H9 (cell line): ENCODE measurements around the gene PDPK1. TPM values are rescaled to one million over a fixed set of nuclear protein-coding genes. Genes with fewer than 3 reads are reported as not detected.
"Not testable (repeated sequence)": the region's sequence is repeated elsewhere in the genome, so short reads cannot be mapped to it uniquely, and the experiment has no call there.

Experiments
- DNase-seq: peaks from one replicate; pipeline ENCODE4 v3.0.0-alpha.2; 2017
- H2AFZ ChIP-seq: one replicate; pipeline ENCODE4 v1.6.1; 2013; ENCODE audit warnings: mild to moderate bottlenecking, low read length, control low read depth, moderate library complexity
- H2AK5ac ChIP-seq: 2 replicates; pipeline ENCODE4 v1.6.1; 2013; ENCODE audit warnings: low read length, control low read depth, mixed read lengths; ENCODE audit not compliant: insufficient read length
- H2BK120ac ChIP-seq: one replicate; pipeline ENCODE4 v1.6.1; 2013; ENCODE audit warnings: low read depth, mild to moderate bottlenecking, low read length, control low read depth, inconsistent platforms; ENCODE audit not compliant: poor library complexity, severe bottlenecking
- H2BK12ac ChIP-seq: 2 replicates; pipeline ENCODE4 v1.6.1; 2013; ENCODE audit warnings: low read length, control low read depth, mixed read lengths, low read depth; ENCODE audit not compliant: insufficient read length
- H2BK15ac ChIP-seq: 2 replicates; pipeline ENCODE4 v1.6.1; 2013; ENCODE audit warnings: low read depth, low read length, control low read depth
- H2BK20ac ChIP-seq: one replicate; pipeline ENCODE4 v1.6.1; 2013; ENCODE audit warnings: low read depth, mild to moderate bottlenecking, low read length, control low read depth, inconsistent platforms; ENCODE audit not compliant: poor library complexity, severe bottlenecking
- H2BK5ac ChIP-seq: 2 replicates; pipeline ENCODE4 v1.6.1; 2013; ENCODE audit warnings: low read length, control low read depth, mixed read lengths; ENCODE audit not compliant: insufficient read length
- H3K14ac ChIP-seq: 2 replicates; pipeline ENCODE4 v1.6.1; 2013; ENCODE audit warnings: low read length, control low read depth; ENCODE audit not compliant: insufficient read depth
- H3K18ac ChIP-seq: 2 replicates; pipeline ENCODE4 v1.6.1; 2013; ENCODE audit warnings: low read depth, mild to moderate bottlenecking, mixed read lengths, low read length, control low read depth; ENCODE audit not compliant: insufficient read length
- H3K23ac ChIP-seq: 2 replicates; pipeline ENCODE4 v1.6.1; 2013; ENCODE audit warnings: low read length, control low read depth, mixed read lengths, low read depth; ENCODE audit not compliant: insufficient read length
- H3K23me2 ChIP-seq: 2 replicates; pipeline ENCODE4 v1.6.1; 2013; ENCODE audit warnings: low read depth, mild to moderate bottlenecking, mixed read lengths, low read length, control low read depth; ENCODE audit not compliant: insufficient read length, poor library complexity, severe bottlenecking
- H3K27ac ChIP-seq: 2 replicates; pipeline ENCODE4 v1.5.1; 2013; ENCODE audit warnings: low read length, control low read depth, mixed read lengths, low read depth; ENCODE audit not compliant: insufficient read length
- H3K27me3 ChIP-seq: 2 replicates; pipeline ENCODE4 v1.6.1; 2013; ENCODE audit warnings: low read length, control low read depth, inconsistent platforms; ENCODE audit not compliant: insufficient read depth
- H3K4ac ChIP-seq: 2 replicates; pipeline ENCODE4 v1.6.1; 2013; ENCODE audit warnings: low read depth, mild to moderate bottlenecking, control low read depth, inconsistent platforms, low read length, moderate library complexity
- H3K4me1 ChIP-seq: 2 replicates; pipeline ENCODE4 v1.6.1; 2013; ENCODE audit warnings: low read length, control low read depth, inconsistent platforms; ENCODE audit not compliant: insufficient read depth
- H3K4me2 ChIP-seq: 2 replicates; pipeline ENCODE4 v1.6.1; 2013; ENCODE audit warnings: low read length, control low read depth, mixed read lengths; ENCODE audit not compliant: insufficient read length, insufficient read depth
- H3K56ac ChIP-seq: 2 replicates; pipeline ENCODE4 v1.6.1; 2013; ENCODE audit warnings: low read depth, mild to moderate bottlenecking, mixed read lengths, low read length, control low read depth; ENCODE audit not compliant: insufficient read length
- H3K79me1 ChIP-seq: 2 replicates; pipeline ENCODE4 v1.6.1; 2013; ENCODE audit warnings: low read depth, mild to moderate bottlenecking, moderate library complexity, low read length, control low read depth, inconsistent platforms; ENCODE audit not compliant: insufficient read depth, poor library complexity, severe bottlenecking
- H3K79me2 ChIP-seq: 2 replicates; pipeline ENCODE4 v1.6.1; 2013; ENCODE audit warnings: low read length, control low read depth, inconsistent platforms; ENCODE audit not compliant: insufficient read depth
- H3K9ac ChIP-seq: 2 replicates; pipeline ENCODE4 v1.6.1; 2013; ENCODE audit warnings: low read length, control low read depth, mixed read lengths; ENCODE audit not compliant: insufficient read length; ENCODE audit errors: extremely low read depth
- H3K9me3 ChIP-seq: one replicate; pipeline ENCODE4 v1.6.1; 2013; ENCODE audit warnings: low read depth, low read length, inconsistent platforms; ENCODE audit not compliant: control insufficient read depth
- H3T11ph ChIP-seq: one replicate; pipeline ENCODE4 v1.6.1; 2013; ENCODE audit warnings: mild to moderate bottlenecking, low read length, control low read depth, inconsistent platforms
- H4K20me1 ChIP-seq: one replicate; pipeline ENCODE4 v1.6.1; 2013; ENCODE audit not compliant: control insufficient read depth, insufficient read length, insufficient read depth
- H4K5ac ChIP-seq: 2 replicates; pipeline ENCODE4 v1.6.1; 2013; ENCODE audit warnings: low read depth, mild to moderate bottlenecking, mixed read lengths, low read length, control low read depth; ENCODE audit not compliant: insufficient read length
- H4K8ac ChIP-seq: replicated peaks from 2 replicates; pipeline ENCODE4 v1.6.1; 2013; ENCODE audit warnings: low read length, control low read depth, mixed read lengths, low read depth; ENCODE audit not compliant: insufficient read length
- H4K91ac ChIP-seq: 2 replicates; pipeline ENCODE4 v1.6.1; 2013; ENCODE audit warnings: low read depth, mild to moderate bottlenecking, moderate library complexity, mixed read lengths, low read length, control low read depth; ENCODE audit not compliant: insufficient read length
- H3K27ac Mint-ChIP-seq, 3 experiments: 2 replicates in 2 of 3; 3 replicates in 1 of 3; pipeline ENCODE4 v1.8.0; 2020 to 2021; ENCODE audit warnings: mixed read lengths in 3 of 3, mild to moderate bottlenecking in 1 of 3, moderate library complexity in 1 of 3
- H3K27me3 Mint-ChIP-seq: 2 replicates; pipeline ENCODE4 v1.8.0; 2021; ENCODE audit warnings: low read depth, mild to moderate bottlenecking, moderate library complexity, mixed read lengths
- H3K36me3 Mint-ChIP-seq, 3 experiments: 2 replicates in 2 of 3; 3 replicates in 1 of 3; pipeline ENCODE4 v1.8.0; 2020 to 2021; ENCODE audit warnings: low read depth in 3 of 3, mixed read lengths in 3 of 3; ENCODE audit not compliant: insufficient read depth in 1 of 3
- H3K4me1 Mint-ChIP-seq, 2 experiments: 2 replicates each; pipeline ENCODE4 v1.8.0; 2020; ENCODE audit warnings: mixed read lengths in 2 of 2
- H3K4me3 Mint-ChIP-seq, 2 experiments: 2 replicates in 1 of 2; 3 replicates in 1 of 2; pipeline ENCODE4 v1.8.0; 2020 to 2021; ENCODE audit warnings: mild to moderate bottlenecking in 2 of 2, mixed read lengths in 2 of 2, moderate library complexity in 1 of 2
- H3K9me3 Mint-ChIP-seq, 2 experiments: 2 replicates in 1 of 2; 3 replicates in 1 of 2; pipeline ENCODE4 v1.8.0; 2020; ENCODE audit warnings: mild to moderate bottlenecking in 2 of 2, mixed read lengths in 2 of 2, moderate library complexity in 1 of 2
- WGBS: extraction: QIAGEN DNeasy Blood & Tissue Kit; methylation state at CpG from one replicate; pipeline ENCODE4 v1.1.7; 2013; ENCODE audit warnings: missing lambda C conversion rate, low lambda C conversion rate, mixed read lengths; ENCODE audit not compliant: insufficient read length; ENCODE audit errors: extremely low coverage; 5-methylcytosine and 5-hydroxymethylcytosine counted together
- total RNA-seq: library from RNA; stranded (reverse); gene quantifications from 2 replicates; pipeline ENCODE4 v1.2.1, GENCODE V29; 2021

The PDPK1 gene
- total RNA-seq, 1 experiment from 2014 or later, result 32.8 TPM

DNA sequence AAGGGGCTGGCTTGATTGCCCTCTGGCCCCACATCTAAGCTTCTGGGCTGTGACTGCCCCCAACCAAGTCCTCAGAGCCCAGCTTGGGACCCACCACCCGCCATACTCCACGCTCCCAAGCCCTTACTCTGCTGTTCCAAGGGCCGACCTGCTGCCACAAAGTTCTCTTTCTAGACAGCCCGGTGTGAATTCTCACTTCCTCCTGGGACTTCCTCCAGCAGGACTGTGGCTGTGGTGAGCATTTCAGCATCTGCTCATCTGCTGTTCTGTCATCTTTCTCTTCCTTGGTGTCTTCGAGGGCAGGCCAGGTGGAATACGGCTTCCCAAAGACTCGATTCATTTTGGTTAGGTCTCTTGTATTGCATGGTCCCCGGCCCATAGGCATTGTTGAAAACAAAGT, 69.0 kb downstream of the PDPK1 start:
- H3K4me3 Mint-ChIP-seq, H3T11ph ChIP-seq, H3K23me2 ChIP-seq, H2BK15ac ChIP-seq, H3K27ac Mint-ChIP-seq, H3K4me1 Mint-ChIP-seq, H4K8ac ChIP-seq, H2BK120ac ChIP-seq, H2BK20ac ChIP-seq, H3K27ac ChIP-seq, H2BK12ac ChIP-seq, H3K27me3 Mint-ChIP-seq, H3K9me3 ChIP-seq, H4K91ac ChIP-seq, H3K9ac ChIP-seq, H2AFZ ChIP-seq, H3K4ac ChIP-seq, H3K79me2 ChIP-seq, H4K5ac ChIP-seq, H3K23ac ChIP-seq, H3K14ac ChIP-seq, H2AK5ac ChIP-seq, H2BK5ac ChIP-seq, H3K18ac ChIP-seq, H3K79me1 ChIP-seq, H3K56ac ChIP-seq, H4K20me1 ChIP-seq, H3K9me3 Mint-ChIP-seq, H3K4me1 ChIP-seq, H3K27me3 ChIP-seq, H3K4me2 ChIP-seq, DNase-seq: not testable (repeated sequence)
- H3K36me3 Mint-ChIP-seq, result peaks cover 14 to 24% (median 20%) of the 10 kb centered on the region in 3 experiments
- WGBS, result no CpG with 5 or more reads among the region's 8 CpGs

DNA sequence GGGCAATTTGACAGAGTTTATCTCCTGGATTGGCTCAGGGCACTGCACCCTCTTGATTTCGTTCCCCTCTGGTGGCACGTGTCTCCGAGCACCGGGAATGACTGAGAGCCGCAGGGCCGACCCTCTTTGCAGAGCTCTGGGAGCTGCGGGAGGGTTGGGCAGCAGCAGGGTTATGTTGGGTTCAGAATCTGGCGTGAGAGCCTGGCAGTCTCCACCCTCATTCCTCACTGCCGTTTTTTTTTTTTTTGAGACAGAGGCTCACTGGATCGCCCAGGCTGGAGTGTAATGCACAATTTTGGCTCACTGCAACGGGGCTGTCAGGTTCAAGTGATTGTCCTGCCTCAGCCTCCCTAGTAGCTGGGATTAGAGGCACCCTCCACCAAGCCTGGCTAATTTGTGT, 71.5 kb downstream of the PDPK1 start:
- H3K4me1 ChIP-seq, H3K27ac ChIP-seq, H3K14ac ChIP-seq, H4K20me1 ChIP-seq, H3K4me1 Mint-ChIP-seq, H2BK12ac ChIP-seq, H2AFZ ChIP-seq, H2AK5ac ChIP-seq, H3K9me3 Mint-ChIP-seq, H3K18ac ChIP-seq, H4K91ac ChIP-seq, H3K9ac ChIP-seq, DNase-seq, H3K23me2 ChIP-seq, H4K8ac ChIP-seq, H2BK15ac ChIP-seq, H2BK20ac ChIP-seq, H3K4me2 ChIP-seq, H3K27ac Mint-ChIP-seq, H3K56ac ChIP-seq, H3T11ph ChIP-seq, H3K23ac ChIP-seq, H2BK5ac ChIP-seq, H3K27me3 Mint-ChIP-seq, H2BK120ac ChIP-seq, H3K27me3 ChIP-seq, H3K79me1 ChIP-seq, H3K9me3 ChIP-seq, H3K79me2 ChIP-seq, H3K4ac ChIP-seq, H4K5ac ChIP-seq, H3K4me3 Mint-ChIP-seq: not testable (repeated sequence)
- H3K36me3 Mint-ChIP-seq, result peaks cover 14 to 24% (median 20%) of the 10 kb centered on the region in 3 experiments
- no CpG with 5 or more reads among the region's 11 CpGs for WGBS
